Astrocyte (in vitro differentiated cells and primary cell): ENCODE data around the gene IFT22. TPM values are rescaled to one million over a fixed set of nuclear protein-coding genes. Genes with fewer than 3 reads are reported as not detected.

Experiments
- DNase-seq: peaks from one replicate; pipeline ENCODE4 v3.0.0-alpha.2; 2010; ENCODE audit warnings: low read depth
- FAIRE-seq: peaks from 2 replicates; lab custom pipeline; 2011; peaks lifted over from hg19 to GRCh38; lab: Jason Lieb, UNC
- H2AFZ ChIP-seq: 2 replicates; pipeline ENCODE4 v1.6.0; 2012; ENCODE audit warnings: low read depth, low read length, inconsistent platforms
- H3K27ac ChIP-seq: 2 replicates; pipeline ENCODE4 v1.5.1; 2011; ENCODE audit warnings: low read depth, low read length, inconsistent platforms
- H3K27me3 ChIP-seq: 2 replicates; pipeline ENCODE4 v1.6.0; 2011; ENCODE audit warnings: low read length, inconsistent platforms; ENCODE audit not compliant: insufficient read depth
- H3K36me3 ChIP-seq: 2 replicates; pipeline ENCODE4 v1.5.1; 2011; ENCODE audit warnings: low read length, inconsistent platforms; ENCODE audit not compliant: insufficient read depth
- H3K4me1 ChIP-seq: 2 replicates; pipeline ENCODE4 v1.5.1; 2011; ENCODE audit warnings: low read length, inconsistent platforms; ENCODE audit not compliant: insufficient read depth
- H3K4me2 ChIP-seq: 2 replicates; pipeline ENCODE4 v1.6.0; 2012; ENCODE audit warnings: low read length, inconsistent platforms
- H3K4me3 ChIP-seq: 2 replicates; pipeline ENCODE4 v1.5.1; 2011; ENCODE audit warnings: low read depth, mild to moderate bottlenecking, low read length, inconsistent platforms; ENCODE audit not compliant: insufficient read depth
- H3K79me2 ChIP-seq: 2 replicates; pipeline ENCODE4 v1.6.0; 2012; ENCODE audit warnings: mild to moderate bottlenecking, low read length, inconsistent platforms; ENCODE audit not compliant: insufficient read depth
- H3K9ac ChIP-seq: 2 replicates; pipeline ENCODE4 v1.6.0; 2012; ENCODE audit warnings: mild to moderate bottlenecking, low read length, inconsistent platforms
- H3K9me3 ChIP-seq: 2 replicates; pipeline ENCODE4 v1.5.1; 2012; ENCODE audit warnings: low read depth, mild to moderate bottlenecking, low read length, inconsistent platforms; ENCODE audit not compliant: insufficient read depth
- H4K20me1 ChIP-seq: 2 replicates; pipeline ENCODE4 v1.6.0; 2012; ENCODE audit warnings: low read length, inconsistent platforms; ENCODE audit not compliant: insufficient read depth
- H3K27ac Mint-ChIP-seq: one replicate; pipeline ENCODE4 v1.8.0; 2021; ENCODE audit warnings: mild to moderate bottlenecking, mixed read lengths; ENCODE audit not compliant: unreplicated experiment
- H3K27me3 Mint-ChIP-seq: one replicate; pipeline ENCODE4 v1.8.0; 2021; ENCODE audit warnings: low read depth, mixed read lengths; ENCODE audit not compliant: unreplicated experiment
- H3K36me3 Mint-ChIP-seq: one replicate; pipeline ENCODE4 v1.8.0; 2021; ENCODE audit warnings: low read depth, mixed read lengths; ENCODE audit not compliant: unreplicated experiment
- H3K4me1 Mint-ChIP-seq: one replicate; pipeline ENCODE4 v1.8.0; 2021; ENCODE audit warnings: low read depth, mixed read lengths; ENCODE audit not compliant: unreplicated experiment
- H3K4me3 Mint-ChIP-seq: one replicate; pipeline ENCODE4 v1.8.0; 2021; ENCODE audit warnings: mild to moderate bottlenecking, moderate library complexity, mixed read lengths; ENCODE audit not compliant: unreplicated experiment
- H3K9me3 Mint-ChIP-seq: one replicate; pipeline ENCODE4 v1.8.0; 2021; ENCODE audit warnings: mild to moderate bottlenecking, mixed read lengths; ENCODE audit not compliant: unreplicated experiment
- EZH2 ChIP-seq: IDR thresholded peaks from 2 replicates; pipeline ENCODE4 v1.6.1; 2012; ENCODE audit warnings: mild to moderate bottlenecking, low read length, inconsistent platforms; ENCODE audit not compliant: insufficient read depth
- total RNA-seq: library from RNA; stranded (reverse); gene quantifications from 2 replicates; pipeline ENCODE4 v1.2.1, GENCODE V29; 2021
- TF ChIP-seq, protein P1 (sequence below): IDR thresholded peaks from 2 replicates; pipeline ENCODE4 v1.5.1; 2011; ENCODE audit warnings: low read depth, mild to moderate bottlenecking, inconsistent platforms, low read length, moderate library complexity; ENCODE audit not compliant: insufficient read depth

Gene IFT22
- total RNA-seq, 1 donor from 2014 or later: 20.9 TPM

DNA sequence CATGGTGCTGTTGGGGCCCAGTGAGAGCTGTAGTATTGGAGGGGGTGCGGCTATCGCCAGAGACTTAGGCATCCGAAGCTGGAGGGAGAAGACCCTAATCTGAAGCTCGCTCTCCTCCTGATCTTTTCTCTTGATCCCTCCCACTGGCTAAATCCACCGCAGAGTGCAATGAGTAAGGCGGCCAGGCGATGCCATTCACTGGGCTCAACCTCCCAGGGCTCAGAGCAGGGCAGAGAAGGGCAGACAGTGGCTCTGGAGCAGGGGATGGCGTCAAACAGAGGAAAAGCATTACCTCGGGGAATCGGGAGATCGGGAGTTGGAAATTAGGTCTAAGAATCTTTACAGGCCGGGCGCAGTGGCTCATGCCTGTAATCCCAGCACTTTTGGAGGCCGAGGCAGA is 18.8 kb upstream of the IFT22 start:
- Histone ChIP-seq H3K9ac (no peak overlapping the region), H3K79me2 (no peaks in the 10 kb centered on the region), H3K27me3 (no peaks in the 10 kb centered on the region), H3K36me3 (no peaks in the 10 kb centered on the region), H3K4me2 (no peak overlapping the region), H3K4me1 (no peaks in the 10 kb centered on the region), H4K20me1 (no peaks in the 10 kb centered on the region), H3K9me3 (no peaks in the 10 kb centered on the region), H2AFZ (no peak overlapping the region), H3K27ac (no peak overlapping the region), H3K4me3 (no peak overlapping the region)
- H3K36me3 Mint-ChIP-seq: no peaks in the 10 kb centered on the region
- no peaks in the 10 kb centered on the region for H3K4me1 Mint-ChIP-seq
- H3K27me3 Mint-ChIP-seq: peaks cover 20% of the 10 kb centered on the region
- H3K27ac Mint-ChIP-seq: no peak overlapping the region
- FAIRE-seq (no peak), DNase-seq (no peak)
- no peak overlapping the region for H3K4me3 Mint-ChIP-seq
- no peak for TF ChIP-seq EZH2
- TF ChIP-seq, protein P1, sequence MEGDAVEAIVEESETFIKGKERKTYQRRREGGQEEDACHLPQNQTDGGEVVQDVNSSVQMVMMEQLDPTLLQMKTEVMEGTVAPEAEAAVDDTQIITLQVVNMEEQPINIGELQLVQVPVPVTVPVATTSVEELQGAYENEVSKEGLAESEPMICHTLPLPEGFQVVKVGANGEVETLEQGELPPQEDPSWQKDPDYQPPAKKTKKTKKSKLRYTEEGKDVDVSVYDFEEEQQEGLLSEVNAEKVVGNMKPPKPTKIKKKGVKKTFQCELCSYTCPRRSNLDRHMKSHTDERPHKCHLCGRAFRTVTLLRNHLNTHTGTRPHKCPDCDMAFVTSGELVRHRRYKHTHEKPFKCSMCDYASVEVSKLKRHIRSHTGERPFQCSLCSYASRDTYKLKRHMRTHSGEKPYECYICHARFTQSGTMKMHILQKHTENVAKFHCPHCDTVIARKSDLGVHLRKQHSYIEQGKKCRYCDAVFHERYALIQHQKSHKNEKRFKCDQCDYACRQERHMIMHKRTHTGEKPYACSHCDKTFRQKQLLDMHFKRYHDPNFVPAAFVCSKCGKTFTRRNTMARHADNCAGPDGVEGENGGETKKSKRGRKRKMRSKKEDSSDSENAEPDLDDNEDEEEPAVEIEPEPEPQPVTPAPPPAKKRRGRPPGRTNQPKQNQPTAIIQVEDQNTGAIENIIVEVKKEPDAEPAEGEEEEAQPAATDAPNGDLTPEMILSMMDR: no peak
- no peaks in the 10 kb centered on the region for H3K9me3 Mint-ChIP-seq

DNA sequence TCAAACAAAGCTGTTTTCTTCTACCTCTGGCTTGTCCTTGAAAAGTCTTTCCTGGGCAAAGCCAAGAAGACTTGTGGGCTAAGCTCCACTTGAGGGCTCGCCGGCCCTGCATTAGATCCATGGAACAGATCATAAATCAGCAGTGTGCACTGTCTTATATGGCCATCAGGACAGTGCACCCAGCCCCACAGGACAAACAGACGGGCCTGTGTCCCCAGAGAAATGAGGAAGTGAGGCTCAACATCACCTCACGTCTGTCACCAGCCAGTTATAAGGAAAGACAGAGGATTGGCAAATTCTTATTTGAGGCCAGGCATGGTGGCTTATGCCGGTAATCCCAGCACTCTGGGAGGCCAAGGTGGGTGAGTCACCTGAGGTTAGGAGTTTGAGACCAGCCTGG is 12.3 kb upstream of the IFT22 start:
- H2AFZ ChIP-seq: no peak overlapping the region
- Mint-ChIP-seq H3K9me3 (no peaks in the 10 kb centered on the region), H3K27me3 (peaks cover 8% of the 10 kb centered on the region), H3K4me3 (no peak overlapping the region), H3K36me3 (peaks cover 2% of the 10 kb centered on the region), H3K27ac (no peak overlapping the region), H3K4me1 (no peaks in the 10 kb centered on the region)
- no peaks in the 10 kb centered on the region for H3K27me3 ChIP-seq
- no peak for TF ChIP-seq EZH2
- TF ChIP-seq, protein P1: no peak
- DNase-seq: no peak
- no peaks in the 10 kb centered on the region for H3K4me1 ChIP-seq
- H3K79me2 ChIP-seq: no peaks in the 10 kb centered on the region
- no peaks in the 10 kb centered on the region for H3K36me3 ChIP-seq
- no peak overlapping the region for H3K9ac ChIP-seq
- no peak for FAIRE-seq
- no peaks in the 10 kb centered on the region for H3K9me3 ChIP-seq
- H3K27ac ChIP-seq: no peak overlapping the region
- H4K20me1 ChIP-seq: no peaks in the 10 kb centered on the region
- H3K4me2 ChIP-seq: no peak overlapping the region
- H3K4me3 ChIP-seq: no peak overlapping the region

DNA sequence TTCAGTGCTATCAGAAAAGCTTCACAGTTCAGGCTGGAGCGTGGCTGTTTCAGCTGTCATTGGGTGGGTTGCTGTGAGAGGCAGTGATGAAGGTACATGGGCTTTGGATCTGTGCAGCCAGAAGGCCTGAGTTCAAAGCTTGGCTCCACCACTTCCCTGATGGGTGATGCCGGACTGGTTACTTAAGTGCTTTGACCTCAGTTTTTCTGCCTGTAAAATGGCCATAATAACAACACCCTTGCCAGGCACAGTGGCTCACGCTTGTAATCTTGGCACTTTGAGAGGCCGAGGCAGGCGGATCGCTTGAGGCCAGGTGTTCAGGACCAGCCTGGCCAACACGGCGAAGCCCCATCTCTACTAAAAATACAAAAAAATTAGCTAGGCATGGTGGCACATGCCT is 10.4 kb upstream of the IFT22 start:
- Histone ChIP-seq H3K9me3 (no peaks in the 10 kb centered on the region), H3K36me3 (no peaks in the 10 kb centered on the region), H3K27me3 (no peaks in the 10 kb centered on the region), H3K4me2 (no peak overlapping the region), H3K4me3 (no peak overlapping the region), H3K27ac (no peak overlapping the region), H3K4me1 (no peaks in the 10 kb centered on the region), H4K20me1 (no peaks in the 10 kb centered on the region), H3K79me2 (no peaks in the 10 kb centered on the region), H3K9ac (no peak overlapping the region), H2AFZ (no peak overlapping the region)
- H3K27ac Mint-ChIP-seq: no peak overlapping the region
- peaks cover 2% of the 10 kb centered on the region for H3K36me3 Mint-ChIP-seq
- TF ChIP-seq EZH2: no peak
- TF ChIP-seq, protein P1: no peak
- peaks cover 8% of the 10 kb centered on the region for H3K27me3 Mint-ChIP-seq
- no peaks in the 10 kb centered on the region for H3K9me3 Mint-ChIP-seq
- H3K4me3 Mint-ChIP-seq: no peak overlapping the region
- FAIRE-seq (no peak), DNase-seq (no peak)
- no peaks in the 10 kb centered on the region for H3K4me1 Mint-ChIP-seq
